ENCODE results near the gene BTBD8.

GRCh38 chr1:92125204-92125603, 45.1 kb downstream of the BTBD8 start:
- no peak for TF ChIP-seq CTCF (IDR thresholded peaks at IDR 0.05)
- no peak for TF ChIP-seq EZH2phosphoT487 (IDR thresholded peaks at IDR 0.05)

All from neural progenitor cell (in vitro differentiated cells).